HG02870 (cell line): ENCODE results near the gene QRICH2.
"Not testable (repeated sequence)": the region's sequence is repeated elsewhere in the genome, so short reads cannot be mapped to it uniquely, and the experiment has no call there.

Experiments used
- ATAC-seq: cut with Tn5 transposase; IDR thresholded peaks from one replicate; pipeline ENCODE4 v1.9.1; 2021; ENCODE audit warnings: mild to moderate bottlenecking, moderate library complexity; ENCODE audit not compliant: unreplicated experiment

Gene QRICH2

GRCh38 chr17:76268015-76268749, 39.9 kb downstream of the QRICH2 start:
- no peak for ATAC-seq

GRCh38 chr17:76267581-76268001, 40.5 kb downstream of the QRICH2 start:
- ATAC-seq = not testable (repeated sequence)

- no peak for ATAC-seq
Observed at GRCh38 chr17:76267051-76267576, 41.0 kb downstream of the QRICH2 start.

GRCh38 chr17:76266244-76266938, 41.7 kb downstream of the QRICH2 start:
- no peak for ATAC-seq

- ATAC-seq = no peak
Observed at GRCh38 chr17:76265624-76266243, 42.3 kb downstream of the QRICH2 start.

- ATAC-seq = peak; percentile 71
Observed at GRCh38 chr17:76264755-76265623, 43.1 kb downstream of the QRICH2 start, which contains the start of gene UBALD2. Gene UBALD2, plus strand, starts transcription at chr17:76265348. Its CDS starts 158 bp downstream, at chr17:76265506.

- ATAC-seq = no peak
Observed at GRCh38 chr17:76264425-76264754, 43.7 kb downstream of the QRICH2 start.

GRCh38 chr17:76263896-76264295, 44.2 kb downstream of the QRICH2 start:
- ATAC-seq = no peak

GRCh38 chr17:76262732-76263344, 45.2 kb downstream of the QRICH2 start:
- ATAC-seq = no peak

GRCh38 chr17:76261421-76262215, 46.5 kb downstream of the QRICH2 start:
- ATAC-seq = no peak

GRCh38 chr17:76260669-76261068, 47.4 kb downstream of the QRICH2 start:
- no peak for ATAC-seq

- no peak for ATAC-seq
Observed at GRCh38 chr17:76260220-76260619, 47.9 kb downstream of the QRICH2 start.

- not testable (repeated sequence) for ATAC-seq
Observed at GRCh38 chr17:76256430-76257050, 51.5 kb downstream of the QRICH2 start.

- ATAC-seq = no peak
Observed at GRCh38 chr17:76255801-76256429, 52.2 kb downstream of the QRICH2 start.

- ATAC-seq = no peak
Observed at GRCh38 chr17:76254275-76254674, 53.8 kb downstream of the QRICH2 start.

GRCh38 chr17:76253841-76254240, 54.2 kb downstream of the QRICH2 start:
- ATAC-seq = no peak

GRCh38 chr17:76252967-76253766, 54.9 kb downstream of the QRICH2 start:
- not testable (repeated sequence) for ATAC-seq
